Adrenal gland (tissue), 12 donors: ENCODE measurements around the gene ATXN1. TPM values are rescaled to one million over a fixed set of nuclear protein-coding genes. Genes with fewer than 3 reads are reported as not detected.

ENCODE experiments used
- DNase-seq, 7 donors: peaks; one replicate each; pipeline ENCODE4 v3.0.0-alpha.2; 2019 to 2020
- H3K27ac ChIP-seq, 5 donors: fragments of 200-600 bp; sonication (generic) in 4 of 5; 1 replicate in 3 of 5; 2 replicates in 2 of 5; pipeline versions ENCODE4 v1.5.1 to v1.8.0; 2016 to 2020; ENCODE audit warnings: mild to moderate bottlenecking in 1 of 5
- H3K27me3 ChIP-seq: fragments of 200-600 bp; 2 replicates; pipeline ENCODE4 v1.8.0; 2021
- H3K36me3 ChIP-seq, 2 donors: fragments of 200-600 bp; replicated peaks in 1 of 2; 1 replicate in 1 of 2; 2 replicates in 1 of 2; pipeline versions ENCODE4 v1.5.1 to v1.8.0; 2018 to 2022
- H3K4me1 ChIP-seq, 2 donors: fragments of 200-600 bp; replicated peaks in 1 of 2; 1 replicate in 1 of 2; 2 replicates in 1 of 2; pipeline versions ENCODE4 v1.5.1 to v1.8.0; 2018 to 2021
- H3K4me3 ChIP-seq, 4 donors: fragments of 200-600 bp; sonication (generic) in 3 of 4; one replicate each; pipeline ENCODE4 v1.5.1; 2016 to 2018
- H3K9me3 ChIP-seq, 3 donors: fragments of 200-600 bp; sonication (generic) in 1 of 3; replicated peaks in 1 of 3; 1 replicate in 2 of 3; 2 replicates in 1 of 3; pipeline versions ENCODE4 v1.5.1 to v1.8.0; 2016 to 2021
- CTCF ChIP-seq, 6 experiments: fragments of 450-650 bp in 4 of 6; fragments of 200-600 bp in 2 of 6; sonication (generic) in 1 of 6; IDR thresholded peaks; 1 replicate in 5 of 6; 2 replicates in 1 of 6; pipeline versions ENCODE4 v1.5.1 to v1.8.0; 2016 to 2021; ENCODE audit warnings: antibody characterized with exemption in 6 of 6, mild to moderate bottlenecking in 2 of 6, moderate library complexity in 1 of 6
- POLR2A ChIP-seq, 2 donors: fragments of 450-650 bp; IDR thresholded peaks; one replicate each; pipeline ENCODE4 v1.6.1; 2017; ENCODE audit warnings: antibody characterized with exemption in 2 of 2, mild to moderate bottlenecking in 2 of 2, moderate library complexity in 1 of 2
- whole genome bisulfite sequencing, 4 donors: extraction: QIAGEN DNeasy Blood & Tissue Kit in 2 of 4; methylation state at CpG; one replicate each; pipeline versions ENCODE4 v1.1.5 to v1.1.7; 2013 to 2017; 5-methylcytosine and 5-hydroxymethylcytosine counted together
- intact Hi-C, 2 donors: fragments of 100-400 bp; cut with DNase I; formaldehyde crosslinking; loops; one replicate each; pipeline versions ENCODE4 v1.14.1 to v1.15.0; 2022 to 2023
- polyA plus RNA-seq, 3 donors: library from polyadenylated mRNA; stranded (reverse); fragments of 200-250 nt in 2 of 3; fragments of 350-450 nt in 1 of 3; fragmentation: Illumina TruSeq in 1 of 3; extraction: RNeasy Lipid Tissue Mini Kit (QIAGEN cat#74804) in 1 of 3; gene quantifications; one replicate each; pipeline ENCODE4 v1.2.3, GENCODE V29; 2013 to 2014
- total RNA-seq, 9 donors: library from RNA; depleted of rRNA in 4 of 9; stranded (reverse); fragments of >200 nt in 4 of 9; fragments of 120-200 nt in 1 of 9; fragmentation: NEBNext Ultra II Directional in 1 of 9; extraction: Animal tissue kit (Norgen Biotek cat#: 25700) in 1 of 9; gene quantifications; one replicate each; pipeline versions ENCODE4 v1.1.0 to v1.2.4, GENCODE V29; 2013 to 2023
- donor health status: healthy with polysubstance abuse.
- donor health status: Bipolar disorder and iron deficiency.
- donor health status: DM: yes; HTN: yes; CAD: no.
- donor health status: DM: no; HTN: no; CAD: no.
- donor health status: DM: no; HTN: no; CAD: no.
- donor health status: DM: yes; HTN: yes; CAD: no.

Gene ATXN1
- total and polyA plus RNA-seq, 12 donors: 3.4 to 51.3 (median 25.4) TPM

GRCh38 chr6:16302721-16303552, 458.3 kb downstream of the ATXN1 start:
- 78 to 83% (median 81%) methylated on average over 25 to 27 of the region's 27 CpGs for WGBS, 4 donors
- no peaks in the 10 kb centered on the region for H3K36me3 ChIP-seq
- no peak for DNase-seq
- H3K27ac ChIP-seq: no peak overlapping the region
- no peak overlapping the region for H3K4me3 ChIP-seq
- no peaks in the 10 kb centered on the region for H3K4me1 ChIP-seq
- no peaks in the 10 kb centered on the region for H3K27me3 ChIP-seq
- H3K9me3 ChIP-seq: no peaks in the 10 kb centered on the region
- TF ChIP-seq CTCF (IDR thresholded peaks at IDR 0.05): no peak
- TF ChIP-seq POLR2A (IDR thresholded peaks at IDR 0.05): no peak
- intact Hi-C loops: no loop called here

- no peak for TF ChIP-seq CTCF (IDR thresholded peaks at IDR 0.05)
- TF ChIP-seq POLR2A (IDR thresholded peaks at IDR 0.05): no peak
- DNase-seq: no peak
- Histone ChIP-seq H3K27ac (no peak overlapping the region), H3K4me3 (no peak overlapping the region), H3K27me3 (no peaks in the 10 kb centered on the region), H3K4me1 (no peaks in the 10 kb centered on the region), H3K9me3 (no peaks in the 10 kb centered on the region), H3K36me3 (no peaks in the 10 kb centered on the region)
- intact Hi-C loops: no loop called here
- 90 to 94% (median 93%) methylated on average over 7 of the region's 7 CpGs for WGBS, 4 donors
Measured at GRCh38 chr6:16301511-16301910, 459.7 kb downstream of the ATXN1 start.

GRCh38 chr6:16299861-16300260, 461.4 kb downstream of the ATXN1 start:
- H3K27me3 ChIP-seq: no peaks in the 10 kb centered on the region
- intact Hi-C loops: no loop called here
- no peak overlapping the region for H3K27ac ChIP-seq
- 93 to 100% (median 95%) methylated on average over 3 of the region's 3 CpGs for WGBS, 4 donors
- H3K4me1 ChIP-seq: no peaks in the 10 kb centered on the region
- H3K9me3 ChIP-seq: no peaks in the 10 kb centered on the region
- TF ChIP-seq CTCF (IDR thresholded peaks at IDR 0.05): no peak
- no peak for TF ChIP-seq POLR2A (IDR thresholded peaks at IDR 0.05)
- no peaks in the 10 kb centered on the region for H3K36me3 ChIP-seq
- no peak overlapping the region for H3K4me3 ChIP-seq
- no peak for DNase-seq

- TF ChIP-seq CTCF (IDR thresholded peaks at IDR 0.05) (no peak), POLR2A (IDR thresholded peaks at IDR 0.05) (no peak)
Measured at GRCh38 chr6:16296061-16296670, 465.1 kb downstream of the ATXN1 start.

More at GRCh38 chr6:16296061-16296670, 465.1 kb downstream of the ATXN1 start:
- Histone ChIP-seq H3K27me3 (no peaks in the 10 kb centered on the region), H3K4me3 (no peak overlapping the region), H3K36me3 (no peaks in the 10 kb centered on the region), H3K9me3 (no peaks in the 10 kb centered on the region), H3K4me1 (no peaks in the 10 kb centered on the region), H3K27ac (no peak overlapping the region)
- 91 to 98% (median 96%) methylated on average over 7 of the region's 7 CpGs for WGBS, 4 donors
- intact Hi-C loops: no loop called here
- DNase-seq: no peak
